ENCODE results near the gene EGR1. TPM values are rescaled to one million over a fixed set of nuclear protein-coding genes. Genes with fewer than 3 reads are reported as not detected.

The EGR1 gene
- polyA plus RNA-seq, 1 experiment = 4.7 TPM

DNA sequence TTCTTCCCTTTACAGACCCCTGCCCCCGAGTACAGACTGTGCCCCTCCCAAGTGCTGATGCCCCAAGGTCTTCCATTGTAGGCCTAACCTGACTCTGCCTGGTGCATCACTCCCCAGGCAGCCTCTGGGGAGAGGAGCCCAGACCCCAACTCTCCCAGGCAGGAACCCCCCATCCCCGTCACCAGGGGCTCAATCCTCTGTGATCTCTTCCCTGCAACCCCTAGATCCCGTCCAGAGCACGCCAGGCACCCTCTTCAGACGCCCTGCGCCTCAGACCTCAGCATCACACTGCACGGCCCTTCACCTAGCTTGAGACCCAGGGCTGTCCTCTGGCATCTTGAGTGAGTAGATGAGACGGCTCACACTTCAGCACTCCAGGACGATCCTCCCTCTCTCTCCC, 6.4 kb upstream of the EGR1 start:
- no peak for DNase-seq (ENCODE audit: low read depth)
- TF ChIP-seq, protein P1, sequence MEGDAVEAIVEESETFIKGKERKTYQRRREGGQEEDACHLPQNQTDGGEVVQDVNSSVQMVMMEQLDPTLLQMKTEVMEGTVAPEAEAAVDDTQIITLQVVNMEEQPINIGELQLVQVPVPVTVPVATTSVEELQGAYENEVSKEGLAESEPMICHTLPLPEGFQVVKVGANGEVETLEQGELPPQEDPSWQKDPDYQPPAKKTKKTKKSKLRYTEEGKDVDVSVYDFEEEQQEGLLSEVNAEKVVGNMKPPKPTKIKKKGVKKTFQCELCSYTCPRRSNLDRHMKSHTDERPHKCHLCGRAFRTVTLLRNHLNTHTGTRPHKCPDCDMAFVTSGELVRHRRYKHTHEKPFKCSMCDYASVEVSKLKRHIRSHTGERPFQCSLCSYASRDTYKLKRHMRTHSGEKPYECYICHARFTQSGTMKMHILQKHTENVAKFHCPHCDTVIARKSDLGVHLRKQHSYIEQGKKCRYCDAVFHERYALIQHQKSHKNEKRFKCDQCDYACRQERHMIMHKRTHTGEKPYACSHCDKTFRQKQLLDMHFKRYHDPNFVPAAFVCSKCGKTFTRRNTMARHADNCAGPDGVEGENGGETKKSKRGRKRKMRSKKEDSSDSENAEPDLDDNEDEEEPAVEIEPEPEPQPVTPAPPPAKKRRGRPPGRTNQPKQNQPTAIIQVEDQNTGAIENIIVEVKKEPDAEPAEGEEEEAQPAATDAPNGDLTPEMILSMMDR (IDR thresholded peaks at IDR 0.05; ENCODE audit: insufficient read depth, low read depth, low read length) = no peak
- H3K4me3 ChIP-seq (ENCODE audit: low read depth, low read length) = no peak overlapping the region
- H3K27me3 ChIP-seq (ENCODE audit: control insufficient read depth, insufficient read depth, low read length) = no peaks in the 10 kb centered on the region
- no peaks in the 10 kb centered on the region for H3K36me3 ChIP-seq (ENCODE audit: control insufficient read depth, insufficient read depth, low read length)
- ChIA-PET CTCF (interaction anchor here (1.8 to 11.1 kb wide), 2 partner anchors 9 to 85 kb away, joined by 7 to 101 read pairs; partner anchors contain the start of gene ETF1), POLR2A (no interaction called here)

DNA sequence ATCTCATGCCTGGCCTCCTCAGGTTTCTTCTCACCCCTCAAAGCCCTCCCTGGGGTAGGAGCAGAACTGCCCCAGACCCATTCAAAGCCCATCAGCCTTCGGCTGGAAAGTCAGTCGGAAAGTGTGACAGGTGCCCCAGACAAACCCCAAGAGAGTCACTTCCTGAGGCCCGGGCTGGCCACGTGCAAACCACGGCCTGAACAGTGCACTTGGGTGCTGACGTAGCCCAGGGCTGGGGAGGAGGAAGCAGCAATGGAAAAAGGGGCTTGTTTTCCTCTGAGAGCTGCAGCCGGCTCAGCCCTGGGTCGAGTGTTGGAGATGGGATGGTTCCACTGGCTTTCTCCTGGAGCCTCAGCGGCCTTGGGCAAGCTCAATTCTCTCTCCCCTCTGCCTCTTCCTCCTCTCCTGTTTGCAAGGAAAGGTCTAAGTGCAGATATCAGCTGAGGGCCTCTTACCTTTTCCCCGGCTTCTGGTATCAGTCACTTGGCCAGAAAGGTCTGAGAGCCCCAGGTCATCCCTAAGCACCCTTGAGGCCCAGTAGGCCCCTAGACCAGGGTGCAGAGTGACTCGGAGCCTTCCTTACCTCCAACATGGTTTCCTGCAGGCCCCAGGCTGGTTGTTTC, 5.9 kb upstream of the EGR1 start:
- H3K27me3 ChIP-seq (ENCODE audit: control insufficient read depth, insufficient read depth, low read length) = no peaks in the 10 kb centered on the region
- POLR2A ChIA-PET = no interaction called here
- no peak overlapping the region for H3K4me3 ChIP-seq (ENCODE audit: low read depth, low read length)
- TF ChIP-seq, protein P1 (IDR thresholded peaks at IDR 0.05; ENCODE audit: insufficient read depth, low read depth, low read length) = no peak
- DNase-seq (ENCODE audit: low read depth) = no peak
- CTCF ChIA-PET = interaction anchor here (1.8 to 11.1 kb wide), 2 partner anchors 10 to 84 kb away, joined by 7 to 101 read pairs; partner anchors contain the start of gene ETF1
- no peaks in the 10 kb centered on the region for H3K36me3 ChIP-seq (ENCODE audit: control insufficient read depth, insufficient read depth, low read length)

DNA sequence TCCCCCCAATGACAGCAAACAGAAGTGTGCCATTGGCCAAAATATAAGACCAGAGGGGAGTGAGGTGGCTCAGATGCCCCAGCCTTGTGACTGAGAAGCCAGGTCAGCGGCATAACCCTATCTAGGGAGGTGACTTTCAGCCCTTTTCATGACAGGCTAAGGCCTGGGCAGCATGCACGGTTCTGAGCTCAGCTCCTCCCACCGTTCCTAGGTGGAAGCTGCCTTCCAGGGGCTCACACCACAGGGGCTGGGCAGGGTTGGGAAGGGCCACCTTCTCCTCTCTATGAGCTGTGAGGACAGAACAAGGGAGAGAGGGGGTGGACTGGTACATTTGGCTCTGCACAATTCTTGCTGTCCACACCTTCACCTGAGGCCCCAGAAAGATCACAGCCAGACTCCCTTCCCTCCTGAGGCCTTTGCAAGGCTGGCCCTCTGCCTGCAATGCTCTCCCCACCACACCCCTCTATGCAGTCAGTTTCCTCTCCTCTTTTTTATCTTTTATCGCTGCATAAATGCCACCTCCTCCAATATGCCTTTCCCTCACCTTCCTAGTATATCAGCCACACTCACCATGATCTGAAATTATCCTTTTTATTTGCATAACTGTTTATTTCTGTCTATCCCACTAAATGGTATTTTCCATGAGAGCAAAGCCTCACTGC, 5.1 kb upstream of the EGR1 start:
- TF ChIP-seq, protein P1 (IDR thresholded peaks at IDR 0.05; ENCODE audit: insufficient read depth, low read depth, low read length) = no peak
- CTCF ChIA-PET = interaction anchor here (1.2 to 11.1 kb wide), 4 partner anchors 10 to 83 kb away, joined by 3 to 101 read pairs (median 53); partner anchors contain the start of gene ETF1
- no peak overlapping the region for H3K4me3 ChIP-seq (ENCODE audit: low read depth, low read length)
- no peak for DNase-seq (ENCODE audit: low read depth)
- H3K36me3 ChIP-seq (ENCODE audit: control insufficient read depth, insufficient read depth, low read length) = no peaks in the 10 kb centered on the region
- POLR2A ChIA-PET = no interaction called here
- no peaks in the 10 kb centered on the region for H3K27me3 ChIP-seq (ENCODE audit: control insufficient read depth, insufficient read depth, low read length)

DNA sequence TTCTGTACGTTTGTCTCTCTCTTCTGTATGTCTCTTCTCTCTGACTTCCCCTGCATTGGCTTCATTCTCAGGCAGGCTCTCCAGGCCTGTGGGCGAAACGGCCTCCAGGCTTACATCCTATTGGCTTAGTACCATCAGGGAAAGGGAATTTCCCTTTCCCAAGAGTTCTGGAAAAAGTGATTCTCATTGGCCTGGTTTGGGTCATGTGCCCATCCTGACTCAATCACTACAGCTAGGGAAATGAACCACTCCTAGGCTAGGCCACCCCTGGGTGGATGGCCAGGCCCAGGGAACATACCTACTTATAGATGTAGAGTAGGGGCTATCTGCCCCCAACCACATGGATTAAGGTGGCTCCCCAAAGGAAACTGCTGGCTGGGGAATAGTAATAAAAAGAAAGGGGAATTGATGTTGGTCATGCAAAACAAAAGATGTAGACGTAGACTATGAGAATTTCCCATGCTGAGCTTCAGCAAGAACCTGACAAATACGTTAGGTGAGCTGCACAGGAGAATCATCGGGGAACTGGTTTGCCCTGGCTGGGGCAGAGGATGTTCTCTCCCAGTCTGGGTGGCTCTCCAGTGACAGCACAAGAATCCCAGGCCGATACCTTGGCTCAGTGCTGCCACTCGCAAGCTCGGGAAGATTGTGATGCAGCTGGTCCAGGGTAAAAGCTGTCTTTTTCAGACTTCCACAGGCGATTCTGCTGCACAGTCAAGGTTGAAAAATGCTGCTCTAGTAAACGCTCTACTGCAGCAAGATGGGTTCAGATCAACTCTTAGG, 3.7 kb upstream of the EGR1 start:
- no peak for DNase-seq (ENCODE audit: low read depth)
- CTCF ChIA-PET = interaction anchor here (0.6 to 11.1 kb wide), 6 partner anchors 12 to 241 kb away, joined by 3 to 101 read pairs (median 15); no protein-coding TSS in a partner anchor

More for the DNA sequence above, 3.7 kb upstream of the EGR1 start:
- no peaks in the 10 kb centered on the region for H3K27me3 ChIP-seq (ENCODE audit: control insufficient read depth, insufficient read depth, low read length)
- H3K4me3 ChIP-seq (ENCODE audit: low read depth, low read length) = no peak overlapping the region
- TF ChIP-seq, protein P1 (IDR thresholded peaks at IDR 0.05; ENCODE audit: insufficient read depth, low read depth, low read length) = no peak
- no peaks in the 10 kb centered on the region for H3K36me3 ChIP-seq (ENCODE audit: control insufficient read depth, insufficient read depth, low read length)
- POLR2A ChIA-PET = interaction anchor here (0.5 to 0.6 kb wide), 2 partner anchors 78 to 118 kb away, joined by 5 read pairs; no protein-coding TSS in a partner anchor

Measured in BJ (cell line).